ENCODE data around the gene FTO.

GRCh38 chr16:53704445-53704813 is 473 bp downstream of the FTO start:
- no peak for TF ChIP-seq EMX1 (CRISPR knock-in tag; IDR thresholded peaks at IDR 0.05)
- no peak for TF ChIP-seq CTCF (IDR thresholded peaks at IDR 0.05)
- TF ChIP-seq ZNF416 (CRISPR knock-in tag; IDR thresholded peaks at IDR 0.05) = no peak
- no peak for TF ChIP-seq STAT6 (CRISPR knock-in tag; conservative IDR thresholded peaks at IDR 0.05; ENCODE audit: low read depth)
- no peak for TF ChIP-seq E2F1 (CRISPR knock-in tag; IDR thresholded peaks at IDR 0.05)
